ENCODE measurements around the gene ZBTB45.
"Not testable (repeated sequence)": the region's sequence is repeated elsewhere in the genome, so short reads cannot be mapped to it uniquely, and the experiment has no call there.

ZBTB45 gene

DNA sequence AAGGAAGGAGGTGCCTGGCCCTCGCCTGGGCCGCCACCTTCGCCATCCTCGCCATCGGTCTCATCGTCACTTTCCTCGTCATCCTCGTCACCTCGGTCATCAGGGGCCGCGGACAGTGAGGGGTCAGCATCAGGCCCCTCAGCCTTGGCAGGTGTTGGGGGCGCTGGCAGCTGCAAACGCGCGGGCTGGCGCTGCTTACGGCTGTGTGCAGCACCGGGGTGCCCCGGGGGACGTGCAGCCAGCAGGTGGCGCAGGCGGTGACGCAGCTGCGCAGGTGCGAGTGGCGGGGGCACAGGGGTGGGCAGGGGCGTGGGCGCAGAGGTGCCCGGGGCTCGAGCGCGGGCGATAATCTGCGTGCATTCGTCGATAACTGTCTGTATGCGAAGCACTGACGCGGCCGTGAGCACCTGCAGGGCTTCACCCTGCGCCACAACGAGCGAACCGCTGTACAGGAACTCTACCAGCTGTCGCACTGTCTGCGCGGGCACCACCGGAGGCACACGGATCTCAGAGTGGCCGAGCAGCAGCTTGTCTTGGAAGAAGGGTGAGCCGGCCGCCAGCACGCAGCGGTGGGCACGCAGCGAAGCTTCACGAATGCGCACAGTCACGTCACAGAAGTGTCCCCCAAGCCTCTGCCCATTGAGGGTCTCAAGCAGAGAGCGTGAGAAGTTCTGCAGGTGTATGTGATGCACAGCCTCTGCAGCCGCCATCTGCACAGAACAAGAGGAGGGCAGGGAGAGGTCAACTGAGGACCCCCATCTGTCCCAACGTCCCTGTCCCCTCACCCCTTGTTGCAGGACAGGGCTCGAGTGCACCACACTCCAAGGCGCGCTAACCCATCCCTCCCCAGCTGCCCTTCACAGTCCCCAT, 2.4 kb downstream of the ZBTB45 start:
- Mint-ChIP-seq H3K36me3 (ENCODE audit: insufficient read depth) (peaks cover 19% of the 10 kb centered on the region), H3K27ac (ENCODE audit: low read depth) (no peak overlapping the region), H3K4me1 (peaks cover 58% of the 10 kb centered on the region), H3K9me3 (no peaks in the 10 kb centered on the region), H3K4me3 (no peak overlapping the region), H3K27me3 (no peaks in the 10 kb centered on the region)
- DNase-seq (ENCODE audit: low spot score in 2 of 2): no peak
- ATAC-seq (replicated peaks; ENCODE audit: extremely low read depth, poor library complexity, severe bottlenecking): no peak

DNA sequence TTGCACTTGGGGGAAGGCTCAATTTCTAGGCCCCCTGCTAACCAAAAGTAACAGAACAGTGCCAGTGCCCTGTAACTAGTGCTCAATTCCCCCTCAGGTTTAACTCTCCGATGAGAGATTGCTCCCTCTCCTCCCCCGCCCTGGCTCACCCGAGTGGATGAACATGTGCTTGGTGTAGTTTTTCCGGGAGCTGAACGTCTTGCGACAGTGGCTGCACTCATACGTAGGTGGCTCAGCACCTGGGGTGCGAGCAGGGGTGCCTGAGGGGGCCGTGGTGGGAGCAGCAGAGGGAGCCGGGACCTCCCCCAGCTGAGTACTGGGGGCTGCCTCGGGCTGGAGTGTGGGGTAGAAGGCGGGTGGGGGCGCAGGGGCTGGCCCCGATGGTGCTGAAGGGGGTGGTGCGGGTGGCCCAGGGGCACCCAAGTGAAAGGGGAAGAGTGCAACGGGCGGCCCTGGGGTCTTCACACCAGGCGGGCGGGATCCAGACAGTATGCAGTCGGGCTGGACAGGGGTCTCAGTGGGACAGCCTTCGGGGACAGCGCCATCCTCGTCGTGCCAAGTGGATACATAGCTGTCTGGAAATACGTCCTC, 3.3 kb downstream of the ZBTB45 start:
- Mint-ChIP-seq H3K9me3 (no peaks in the 10 kb centered on the region), H3K27me3 (no peaks in the 10 kb centered on the region), H3K36me3 (ENCODE audit: insufficient read depth) (peaks cover 19% of the 10 kb centered on the region), H3K4me1 (peaks cover 58% of the 10 kb centered on the region), H3K4me3 (no peak overlapping the region), H3K27ac (ENCODE audit: low read depth) (no peak overlapping the region)
- DNase-seq (ENCODE audit: low spot score in 2 of 2) (no peak), ATAC-seq (replicated peaks; ENCODE audit: extremely low read depth, poor library complexity, severe bottlenecking) (no peak)

DNA sequence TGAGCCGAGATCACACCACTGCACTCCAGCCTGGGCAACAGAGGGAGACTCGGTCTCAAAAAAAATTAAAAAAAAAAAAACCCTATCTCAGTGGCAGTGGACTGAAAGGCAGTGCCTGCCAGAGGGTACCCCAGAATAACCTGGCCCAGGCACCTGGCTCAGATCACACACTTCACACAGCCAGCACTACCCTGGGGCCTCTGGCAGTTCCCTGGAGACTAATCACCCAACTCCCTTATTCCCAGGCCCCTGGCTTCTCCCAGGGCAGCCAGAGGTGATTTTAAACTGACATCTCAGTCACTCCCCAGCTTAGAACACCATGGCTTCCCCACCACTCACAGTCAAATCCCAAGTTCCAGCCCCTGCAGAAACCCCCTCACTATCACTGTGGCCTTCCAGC, 4.4 kb downstream of the ZBTB45 start:
- H3K4me3 Mint-ChIP-seq: peak overlapping the region; percentile 42

DNA sequence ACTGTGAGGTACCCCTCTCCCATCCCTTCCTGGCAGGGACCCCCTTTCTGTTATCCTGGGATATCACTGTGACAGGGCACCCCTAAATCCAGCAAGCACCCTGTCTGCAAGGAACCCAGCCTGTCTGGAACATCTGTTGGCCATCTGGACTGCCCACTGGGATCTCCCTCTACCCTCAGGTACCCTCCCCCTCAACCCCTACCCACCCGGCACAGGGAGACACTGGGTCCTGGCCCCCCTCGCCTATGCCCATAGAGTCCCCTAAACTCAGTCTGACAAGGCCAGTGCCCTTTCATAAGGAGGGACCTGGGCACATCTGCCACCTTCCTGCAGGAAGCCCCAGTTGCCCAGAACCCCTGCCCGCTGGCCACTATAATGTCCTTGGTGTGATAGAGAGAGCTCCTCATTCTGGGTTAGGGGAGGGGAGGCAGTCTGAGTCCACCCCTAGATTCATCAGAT, 5.0 kb downstream of the ZBTB45 start:
- H3K36me3 Mint-ChIP-seq (ENCODE audit: insufficient read depth): peaks cover 14% of the 10 kb centered on the region
- peak overlapping the region; percentile 81 for H3K27ac Mint-ChIP-seq (ENCODE audit: low read depth)
- no peaks in the 10 kb centered on the region for H3K27me3 Mint-ChIP-seq
- peak overlapping the region; percentile 75 for H3K4me3 Mint-ChIP-seq
- peaks cover 47% of the 10 kb centered on the region for H3K4me1 Mint-ChIP-seq
- ATAC-seq (replicated peaks; ENCODE audit: extremely low read depth, poor library complexity, severe bottlenecking): no peak
- no peak for DNase-seq (ENCODE audit: low spot score in 2 of 2)
- H3K9me3 Mint-ChIP-seq: no peaks in the 10 kb centered on the region

More for the DNA sequence above, 4.4 kb downstream of the ZBTB45 start:
- DNase-seq (ENCODE audit: low spot score in 2 of 2) (no peak), ATAC-seq (replicated peaks; ENCODE audit: extremely low read depth, poor library complexity, severe bottlenecking) (no peak)
- Mint-ChIP-seq H3K27ac (ENCODE audit: low read depth) (no peak overlapping the region), H3K9me3 (no peaks in the 10 kb centered on the region), H3K36me3 (ENCODE audit: insufficient read depth) (peaks cover 19% of the 10 kb centered on the region), H3K4me1 (peaks cover 53% of the 10 kb centered on the region), H3K27me3 (no peaks in the 10 kb centered on the region)

DNA sequence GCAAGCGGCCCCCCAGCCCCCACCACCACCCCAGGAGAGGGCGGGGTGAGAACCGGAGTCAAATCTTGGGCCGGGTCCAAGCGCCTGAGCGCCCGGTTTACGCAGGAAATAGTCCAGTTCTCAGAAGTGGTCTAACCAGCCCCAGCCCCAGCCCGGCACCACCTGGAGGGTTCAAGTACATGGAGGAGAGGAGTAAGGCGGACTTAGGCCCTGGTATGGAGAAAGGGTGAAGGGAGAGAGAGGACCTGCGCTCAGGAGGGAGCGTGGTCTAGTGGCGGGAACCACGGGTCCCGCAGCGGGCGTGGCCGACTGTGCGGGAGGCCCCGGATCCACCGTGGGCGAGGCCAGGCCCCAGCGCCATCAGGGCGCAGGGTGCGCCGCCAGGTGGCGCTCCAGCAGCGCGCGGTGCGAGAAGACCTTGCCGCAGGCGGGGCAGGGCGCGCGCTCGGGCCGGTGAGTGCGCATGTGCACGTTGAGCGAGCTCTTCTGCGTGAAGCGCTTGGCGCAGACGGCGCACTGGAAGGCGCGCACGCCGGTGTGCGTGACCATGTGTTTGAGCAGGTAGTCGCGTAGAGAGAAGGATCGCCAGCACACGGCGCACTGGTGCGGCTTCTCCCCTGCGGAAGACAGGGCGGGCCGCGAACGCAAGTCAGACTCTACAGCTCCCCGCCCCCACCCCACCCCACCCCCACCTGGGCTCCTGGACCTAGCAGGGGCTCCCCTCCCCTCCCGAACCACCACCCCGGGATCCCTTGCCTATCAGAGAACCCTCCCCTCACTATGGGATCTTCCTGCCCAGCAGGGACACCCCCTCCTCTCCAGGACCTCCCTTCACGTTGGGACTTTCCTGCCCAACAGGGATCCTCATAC, 5.7 kb downstream of the ZBTB45 start:
- ATAC-seq (replicated peaks; ENCODE audit: extremely low read depth, poor library complexity, severe bottlenecking) (peak; percentile 91), DNase-seq (ENCODE audit: low spot score in 2 of 2) (peak; percentile 85 to 86)
- Mint-ChIP-seq H3K9me3 (no peaks in the 10 kb centered on the region), H3K4me3 (peak overlapping the region; percentile 75), H3K27ac (ENCODE audit: low read depth) (peak overlapping the region; percentile 81), H3K36me3 (ENCODE audit: insufficient read depth) (peaks cover 9% of the 10 kb centered on the region), H3K27me3 (no peaks in the 10 kb centered on the region), H3K4me1 (peaks cover 40% of the 10 kb centered on the region)

DNA sequence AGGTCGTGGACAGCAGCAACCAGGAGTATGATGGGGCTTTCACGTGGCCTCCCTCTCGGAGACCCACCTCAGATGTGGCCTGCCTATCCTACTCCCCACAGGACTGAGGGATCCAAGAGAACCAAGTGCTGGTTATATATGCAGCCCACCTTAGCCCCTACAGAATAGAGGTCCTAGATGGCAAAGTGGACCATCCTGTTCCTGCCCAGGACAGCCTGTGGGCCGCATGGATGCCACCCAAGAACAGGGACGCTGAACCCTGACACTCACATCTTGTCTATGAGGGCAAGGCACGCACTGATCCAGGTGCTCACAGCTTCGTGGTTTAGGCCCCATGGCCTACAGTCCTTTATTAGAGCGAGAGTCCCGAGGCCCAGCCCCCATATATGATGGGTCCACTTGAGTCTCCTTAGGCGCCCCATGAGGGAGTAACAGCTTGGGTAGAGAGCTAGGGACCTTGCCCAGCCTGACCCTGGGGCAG, 6.4 kb downstream of the ZBTB45 start:
- H3K36me3 Mint-ChIP-seq (ENCODE audit: insufficient read depth): peaks cover 9% of the 10 kb centered on the region
- no peak overlapping the region for H3K27ac Mint-ChIP-seq (ENCODE audit: low read depth)
- no peak for ATAC-seq (replicated peaks; ENCODE audit: extremely low read depth, poor library complexity, severe bottlenecking)
- DNase-seq (ENCODE audit: low spot score in 2 of 2): no peak
- peak overlapping the region; percentile 75 for H3K4me3 Mint-ChIP-seq
- H3K27me3 Mint-ChIP-seq: no peaks in the 10 kb centered on the region
- H3K4me1 Mint-ChIP-seq: peaks cover 33% of the 10 kb centered on the region
- no peaks in the 10 kb centered on the region for H3K9me3 Mint-ChIP-seq

DNA sequence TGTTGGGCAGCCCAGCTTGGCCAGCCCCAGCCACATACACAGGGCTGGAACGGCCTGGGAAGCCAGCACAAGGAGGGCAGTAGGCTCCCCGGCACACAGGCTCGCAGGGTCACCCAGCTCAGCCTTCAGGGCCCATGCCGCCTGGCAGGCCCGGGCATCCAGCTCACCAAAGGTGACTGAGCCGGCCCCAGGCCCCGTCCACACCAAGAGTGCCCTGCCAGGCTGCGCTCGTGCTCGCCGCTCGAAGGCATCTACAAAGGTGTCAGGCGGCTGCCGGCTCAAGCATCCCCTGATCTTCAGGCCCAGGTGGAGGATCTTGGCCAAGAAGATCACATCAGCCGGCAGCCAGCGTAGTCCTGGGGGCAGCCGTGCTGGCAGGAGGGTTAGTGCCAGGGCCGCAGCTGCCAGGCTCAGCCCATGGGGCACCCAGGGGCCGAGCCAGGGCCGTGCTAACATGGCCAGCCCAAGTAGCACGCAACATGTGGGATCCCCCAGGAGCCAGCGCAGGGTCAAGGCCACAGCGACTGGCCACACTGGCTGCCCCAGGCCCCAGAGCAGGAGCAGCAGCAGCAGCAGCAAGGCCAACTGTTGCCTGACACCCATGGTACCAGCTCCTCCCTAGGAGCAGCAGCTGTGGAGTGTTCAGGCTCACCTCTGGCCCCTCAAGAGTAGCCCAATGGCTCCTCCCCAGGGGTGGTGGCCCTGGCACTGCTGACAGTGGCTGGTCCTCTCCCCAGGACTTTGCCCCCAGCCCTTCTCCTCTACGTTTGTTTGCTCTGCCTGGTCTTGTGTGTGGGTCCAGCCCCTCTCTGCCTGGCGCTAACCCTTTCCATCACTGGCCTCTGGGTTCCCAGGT, 8.0 kb downstream of the ZBTB45 start, which contains the start of gene SLC27A5:
Gene SLC27A5, minus strand, starts transcription at position 640 of the 856 bp plus-strand sequence. Its CDS starts 37 bp downstream, at position 603.
- Mint-ChIP-seq H3K27me3 (no peaks in the 10 kb centered on the region), H3K4me1 (peaks cover 24% of the 10 kb centered on the region), H3K4me3 (no peak within 1 kb of the TSS), H3K36me3 (ENCODE audit: insufficient read depth) (peaks cover 6% of the 10 kb centered on the region), H3K9me3 (peaks cover 6% of the 10 kb centered on the region), H3K27ac (ENCODE audit: low read depth) (no peak within 1 kb of the TSS)
- DNase-seq (ENCODE audit: low spot score in 2 of 2) (no peak), ATAC-seq (replicated peaks; ENCODE audit: extremely low read depth, poor library complexity, severe bottlenecking) (no peak)

DNA sequence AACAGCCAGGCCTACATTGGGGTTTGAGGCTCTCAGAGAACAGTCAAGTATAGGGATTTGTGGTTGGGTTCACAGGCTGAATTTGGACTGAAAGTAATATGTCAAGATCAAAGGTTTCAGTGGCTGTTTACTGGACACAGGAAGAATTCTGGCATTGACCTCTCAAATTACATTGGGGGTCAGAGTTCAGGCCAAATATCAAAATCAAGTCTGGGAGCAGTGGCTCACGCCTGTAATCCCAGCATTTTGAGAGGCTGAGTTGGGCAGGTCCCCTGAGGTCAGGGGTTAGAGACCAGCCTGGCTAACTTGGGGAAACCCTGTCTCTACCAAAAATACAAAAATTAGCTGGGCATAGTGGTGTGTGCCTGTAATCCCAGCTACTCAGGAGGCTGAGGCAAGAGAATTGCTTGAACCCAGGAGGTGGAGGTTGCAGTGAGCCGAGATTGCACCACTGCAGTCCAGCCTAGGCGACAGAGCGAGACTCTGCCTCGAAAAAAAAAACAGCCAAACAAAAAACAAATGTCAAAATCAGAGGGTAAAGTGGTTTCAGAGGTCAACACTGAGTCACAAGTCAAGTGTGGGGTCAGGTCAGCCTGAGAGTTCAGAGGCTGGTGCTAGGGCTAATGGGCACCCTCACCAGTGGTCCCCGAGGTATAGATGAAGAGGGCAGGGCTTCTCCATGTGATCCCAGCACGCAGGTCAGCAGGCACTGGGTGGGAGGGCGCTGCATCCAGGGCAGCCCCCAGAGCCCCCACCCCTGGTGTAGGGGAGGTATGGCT, 9.3 kb downstream of the ZBTB45 start:
- Mint-ChIP-seq H3K36me3 (ENCODE audit: insufficient read depth) (peaks cover 4% of the 10 kb centered on the region), H3K27ac (ENCODE audit: low read depth) (no peak overlapping the region), H3K9me3 (peaks cover 6% of the 10 kb centered on the region), H3K4me3 (no peak overlapping the region), H3K4me1 (peaks cover 18% of the 10 kb centered on the region), H3K27me3 (no peaks in the 10 kb centered on the region)
- no peak for DNase-seq (ENCODE audit: low spot score in 2 of 2)
- no peak for ATAC-seq (replicated peaks; ENCODE audit: extremely low read depth, poor library complexity, severe bottlenecking)

DNA sequence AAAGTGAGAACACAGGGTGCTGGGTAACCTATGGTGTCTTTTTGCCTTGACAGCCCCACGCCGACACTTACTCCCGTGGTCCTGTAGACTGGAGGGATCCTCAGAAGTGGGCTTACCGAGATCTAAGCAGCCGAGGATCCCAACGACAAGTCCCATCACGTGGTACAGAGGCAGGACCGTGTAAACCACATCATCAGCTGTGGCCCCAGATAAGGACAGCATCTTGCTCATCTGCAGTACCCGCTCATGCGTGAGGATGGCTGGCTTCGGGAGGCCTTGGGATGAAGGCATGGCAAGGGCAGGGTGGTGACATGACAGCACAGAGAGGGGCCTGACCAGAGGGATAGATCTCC, 9.9 kb downstream of the ZBTB45 start:
- peaks cover 6% of the 10 kb centered on the region for H3K9me3 Mint-ChIP-seq
- ATAC-seq (replicated peaks; ENCODE audit: extremely low read depth, poor library complexity, severe bottlenecking) (no peak), DNase-seq (ENCODE audit: low spot score in 2 of 2) (no peak)
- H3K27ac Mint-ChIP-seq (ENCODE audit: low read depth): no peak overlapping the region
- H3K27me3 Mint-ChIP-seq: no peaks in the 10 kb centered on the region
- H3K36me3 Mint-ChIP-seq (ENCODE audit: insufficient read depth): peaks cover 4% of the 10 kb centered on the region
- no peak overlapping the region for H3K4me3 Mint-ChIP-seq
- H3K4me1 Mint-ChIP-seq: peaks cover 14% of the 10 kb centered on the region

DNA sequence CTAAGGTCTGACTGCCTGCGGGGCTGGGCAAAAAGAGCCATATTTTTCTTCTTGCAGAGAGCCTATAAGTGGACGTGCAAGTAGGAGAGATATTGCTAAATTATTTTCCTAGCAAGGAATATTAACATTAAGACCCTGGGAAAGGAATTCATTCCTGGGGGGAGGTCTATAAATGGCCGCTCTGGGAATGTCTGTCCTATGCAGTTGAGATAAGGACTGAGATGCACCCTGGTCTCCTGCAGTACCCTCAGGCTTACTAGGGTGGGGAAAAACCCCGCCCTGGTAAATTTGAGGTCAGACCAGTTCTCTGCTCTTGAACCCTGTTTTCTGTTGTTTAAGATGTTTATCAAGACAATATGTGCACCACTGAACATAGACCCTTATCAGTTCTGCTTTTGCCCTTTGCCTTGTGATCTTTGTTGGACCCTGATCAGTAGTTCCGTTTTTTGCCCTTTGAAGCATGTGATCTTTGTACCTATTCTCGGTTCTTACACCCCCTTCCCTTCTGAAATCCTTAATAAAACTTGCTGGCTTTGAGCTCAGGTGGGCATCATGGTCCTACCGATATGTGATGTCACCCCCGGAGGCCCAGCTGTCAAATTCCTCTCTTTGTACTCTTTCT, 11.9 kb downstream of the ZBTB45 start:
- not testable (repeated sequence) for H3K27me3 Mint-ChIP-seq; H3K4me1 Mint-ChIP-seq; DNase-seq (ENCODE audit: low spot score in 2 of 2); H3K36me3 Mint-ChIP-seq (ENCODE audit: insufficient read depth); H3K4me3 Mint-ChIP-seq; H3K27ac Mint-ChIP-seq (ENCODE audit: low read depth); ATAC-seq (replicated peaks; ENCODE audit: extremely low read depth, poor library complexity, severe bottlenecking); H3K9me3 Mint-ChIP-seq

DNA sequence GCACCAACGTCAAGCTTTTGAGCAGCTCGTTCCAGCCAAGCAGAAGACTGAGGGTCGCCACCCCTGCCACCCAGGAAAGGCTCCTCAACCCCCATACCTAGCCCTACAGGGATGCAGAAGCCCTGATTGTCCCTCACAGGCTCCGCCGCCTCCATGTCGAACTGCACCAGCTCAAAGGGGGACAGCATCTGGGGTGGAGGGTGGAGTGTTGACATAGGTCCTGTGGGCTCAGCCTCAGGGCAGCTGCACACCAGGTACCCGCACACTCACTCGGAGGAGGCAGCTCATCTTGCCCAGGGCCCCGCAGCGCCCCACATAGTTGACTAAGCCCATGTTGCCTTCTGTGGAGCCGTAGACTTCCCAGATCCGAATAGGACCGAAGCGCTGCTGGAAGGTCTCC, 19.4 kb downstream of the ZBTB45 start:
- peaks cover 14% of the 10 kb centered on the region for H3K4me1 Mint-ChIP-seq
- peaks cover 9% of the 10 kb centered on the region for H3K36me3 Mint-ChIP-seq (ENCODE audit: insufficient read depth)
- no peak overlapping the region for H3K27ac Mint-ChIP-seq (ENCODE audit: low read depth)
- no peak for ATAC-seq (replicated peaks; ENCODE audit: extremely low read depth, poor library complexity, severe bottlenecking)
- H3K4me3 Mint-ChIP-seq: peak overlapping the region; percentile 86
- H3K9me3 Mint-ChIP-seq: peaks cover 14% of the 10 kb centered on the region
- H3K27me3 Mint-ChIP-seq: no peaks in the 10 kb centered on the region
- no peak for DNase-seq (ENCODE audit: low spot score in 2 of 2)

Data from central memory CD8-positive, alpha-beta T cell (primary cell).